ENCODE measurements around the gene TNK2. TPM values are rescaled to one million over a fixed set of nuclear protein-coding genes. Genes with fewer than 3 reads are reported as not detected.

TNK2 gene
- total and polyA plus RNA-seq, 2 donors (not counting 3 experiments of a cell fraction or from before 2014, with no cell fraction given): 18.6 to 71.6 TPM

DNA sequence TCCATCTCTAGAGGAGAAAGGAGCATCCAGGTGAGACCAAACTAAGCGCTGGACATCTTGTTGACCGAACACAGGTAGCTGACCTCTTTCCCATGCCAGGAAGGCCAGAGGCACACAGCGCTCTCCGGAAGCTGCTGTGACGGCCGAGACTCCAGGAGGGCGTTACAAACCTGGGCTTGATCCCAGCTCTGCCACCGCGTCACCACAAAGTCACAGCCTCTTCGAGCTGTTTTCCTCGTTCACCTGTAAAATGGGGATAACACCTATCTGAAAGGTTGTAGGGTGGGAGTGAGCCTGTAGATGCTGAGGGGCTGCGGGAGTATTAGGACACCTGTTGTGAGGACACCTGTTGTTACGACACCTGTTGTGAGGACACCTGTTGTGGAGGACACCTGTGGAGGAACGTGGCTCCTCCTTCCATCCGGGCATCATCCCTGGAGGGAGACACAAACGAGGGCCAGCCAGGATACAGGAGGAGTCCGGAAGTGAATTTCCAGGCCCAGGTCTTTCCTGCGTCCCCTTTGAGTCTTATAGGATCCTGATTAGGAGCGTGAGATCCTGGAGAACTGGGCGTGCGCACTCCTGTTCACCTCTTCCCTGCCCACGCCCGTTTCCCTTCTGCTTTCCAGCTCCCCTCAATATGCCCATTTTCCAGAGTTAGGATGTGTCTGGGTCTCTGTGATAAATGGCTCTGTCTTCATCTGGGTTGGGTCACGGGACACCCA lies 94.3 kb downstream of the TNK2 start:
- Histone ChIP-seq H3K4me2 (ENCODE audit: insufficient read depth, low read length) (no peak overlapping the region), H3K27me3 (ENCODE audit: control insufficient read depth in 2 of 2, insufficient read depth in 2 of 2, low read length in 2 of 2) (no peaks in the 10 kb centered on the region), H2AFZ (ENCODE audit: low read depth, low read length) (no peak overlapping the region), H3K9me1 (replicated peaks; ENCODE audit: control insufficient read depth, extremely low read depth, insufficient read depth, low read length) (no peaks in the 10 kb centered on the region), H3K9me3 (replicated peaks; ENCODE audit: control insufficient read depth, insufficient read depth, low read length) (no peaks in the 10 kb centered on the region), H3K4me3 (replicated peaks in 1 of 3; ENCODE audit: insufficient read depth in 1 of 3, low read depth in 1 of 3, low read length in 3 of 3) (no peak overlapping the region), H3K27ac (ENCODE audit: insufficient read depth, low read depth, low read length) (no peak overlapping the region), H3K4me1 (ENCODE audit: control insufficient read depth, extremely low read depth, insufficient read depth, low read length) (no peaks in the 10 kb centered on the region), H3K9ac (replicated peaks; ENCODE audit: extremely low read depth, insufficient read depth, low read length) (no peak overlapping the region), H3K36me3 (ENCODE audit: control insufficient read depth in 2 of 2, extremely low read depth in 1 of 2, insufficient read depth in 2 of 2, low read length in 2 of 2) (no peaks in the 10 kb centered on the region), H3K79me2 (ENCODE audit: control insufficient read depth, insufficient read depth, low read length) (no peaks in the 10 kb centered on the region), H4K20me1 (replicated peaks; ENCODE audit: control insufficient read depth, extremely low read depth, insufficient read depth, low read length) (no peaks in the 10 kb centered on the region)
- ChIA-PET CTCF (interaction anchor here (0.9 to 1.3 kb wide), 3 partner anchors 37 to 80 kb away, joined by 3 to 5 read pairs (median 3); no protein-coding TSS in a partner anchor), POLR2A (no interaction called here)
- intact Hi-C loops (cut with micrococcal nuclease) (loop anchor here (10.0 kb wide), 1 partner anchor 739 kb away; no protein-coding TSS in a partner anchor), dilution Hi-C loops (cut with MboI; ENCODE audit: extremely low pct_ligation_motif_present, low sequenced_read_pairs) (no loop called here)
- FAIRE-seq: no peak
- TF ChIP-seq MYC (IDR thresholded peaks at IDR 0.05; ENCODE audit: low read depth, low read length): no peak
- no peak for DNase-seq (ENCODE audit: low read depth, low spot score)
- no TSS peak for BruUV-seq (replicated peaks)

Small RNAs within 50 kb of the gene (microRNA-seq; reads per million reads assigned to microRNA genes)
- not detected for gene MIR6829 (ENCODE audit: borderline number of aligned reads, borderline replicate concordance)

Small RNAs within 50 kb of the gene (small RNA-seq; reads per million reads assigned to genes)
- not detected for gene MIR6829 (ENCODE audit: insufficient read depth, insufficient read length, low read depth, low replicate concordance)
- not detected for gene RNU2-11P (ENCODE audit: insufficient read depth, insufficient read length, low read depth, low replicate concordance)

Other genes with a start within 250 kb of the TNK2 start
- gene MUC20, start 187.6 kb downstream of the TNK2 start, total RNA-seq: 0.62 and 0.81 TPM in 2 replicates
- 0.18 TPM in 1 of 2 replicates, not detected in the other for gene MUC20, start 187.6 kb downstream of the TNK2 start, polyA plus RNA-seq
- not detected in 2 replicates for gene MUC4, start 96.6 kb downstream of the TNK2 start, total RNA-seq
- 0.04 and 0.06 TPM in 2 replicates for gene MUC4, start 96.6 kb downstream of the TNK2 start, polyA plus RNA-seq
- 58.4 and 69.6 TPM in 2 replicates for gene TFRC, start 173.5 kb upstream of the TNK2 start, total RNA-seq
- gene TFRC, start 173.5 kb upstream of the TNK2 start, polyA plus RNA-seq: 11.4 and 14.1 TPM in 2 replicates

Measured in endothelial cell of umbilical vein (primary cell).